ENCODE results near the gene PDZD2.

GRCh38 chr5:32014096-32014745, 375.3 kb downstream of the PDZD2 start:
- TF ChIP-seq CTCF (IDR thresholded peaks at IDR 0.05) (no peak), EP300 (IDR thresholded peaks at IDR 0.05) (no peak), POLR2A (IDR thresholded peaks at IDR 0.05) (no peak)

All from suprapubic skin (tissue), 3 donors.